GM13977 (cell line): ENCODE measurements around the gene PANK1.

Experiments used
- DNase-seq: peaks from one replicate; pipeline ENCODE4 v3.0.0; 2012; ENCODE audit warnings: low spot score
- CTCF ChIP-seq: IDR thresholded peaks from 2 replicates; pipeline ENCODE4 v1.5.1; 2012; ENCODE audit warnings: mild to moderate bottlenecking, control low read depth; ENCODE audit not compliant: insufficient read depth; ENCODE audit errors: extremely low read depth, missing control alignments
- in situ Hi-C: fragments of 300-500 bp; cut with MboI; formaldehyde crosslinking; loops from one replicate; pipeline ENCODE4 v1.12.0; 2022; ENCODE audit warnings: low sequenced_read_pairs, low pct_unique_long_range_greater_than_20kb, mixed read lengths, inconsistent platforms; ENCODE audit not compliant: unreplicated experiment

PANK1 gene

GRCh38 chr10:89649051-89649450 lies 4.0 kb upstream of the PANK1 start:
- in situ Hi-C loops, result no loop called here
- no peak for DNase-seq
- no peak for TF ChIP-seq CTCF

DNA sequence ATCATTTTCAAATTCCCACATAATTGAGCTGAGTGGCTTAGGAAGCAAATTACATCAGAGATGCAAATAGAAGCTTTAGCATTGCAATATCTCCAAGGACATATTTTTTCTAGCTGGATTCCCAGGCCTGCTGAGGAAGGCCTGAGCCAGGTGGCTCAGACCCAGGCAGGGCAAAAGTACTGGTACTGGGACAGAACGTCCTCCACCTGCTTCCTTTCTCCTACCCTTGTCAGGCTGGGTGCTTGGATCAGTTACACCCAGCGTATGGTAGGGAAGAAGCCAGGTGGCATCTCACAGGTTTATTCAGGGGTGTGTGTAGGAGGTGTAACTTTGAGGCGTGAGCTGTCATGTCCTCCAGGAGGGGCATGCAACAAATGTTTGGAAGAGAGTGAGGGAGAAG lies 3.0 kb upstream of the PANK1 start:
- TF ChIP-seq CTCF, result no peak
- DNase-seq, result no peak
- in situ Hi-C loops, result no loop called here

DNA sequence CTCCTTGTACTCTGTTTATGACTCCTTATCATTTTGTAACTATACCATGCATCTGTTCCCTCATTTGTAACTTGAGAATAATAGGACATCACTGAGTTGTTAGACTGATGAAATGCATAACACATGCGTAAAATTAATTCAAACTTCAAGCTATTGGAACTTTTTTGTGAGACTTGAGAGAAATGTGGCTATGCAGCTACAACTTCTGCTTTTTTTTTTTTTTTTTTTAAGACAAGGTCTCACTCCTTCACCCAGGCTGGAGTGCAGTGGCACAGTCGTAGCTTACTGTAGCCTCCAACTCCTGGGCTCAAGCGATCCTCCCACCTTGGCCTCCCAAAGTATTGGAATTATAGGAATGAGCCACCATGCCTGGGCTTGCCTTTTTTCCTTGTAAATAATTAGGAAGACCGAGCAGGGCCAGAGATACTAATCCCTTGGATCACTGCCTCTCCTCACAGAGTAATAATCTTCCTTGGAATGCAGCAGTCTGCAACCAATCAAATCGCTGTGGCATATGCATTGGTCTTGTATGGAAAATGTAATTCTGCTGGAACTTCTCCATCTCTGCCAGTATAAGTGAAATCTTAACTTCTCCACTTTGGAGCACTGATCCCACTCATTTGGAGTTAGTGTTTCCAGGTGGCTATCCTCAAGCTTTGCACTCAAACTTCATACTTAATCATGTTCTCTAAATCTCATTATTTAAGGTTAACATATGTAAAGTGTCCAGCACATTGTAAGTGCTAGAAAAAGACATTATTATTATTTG lies 2.0 kb upstream of the PANK1 start:
- no peak for TF ChIP-seq CTCF
- in situ Hi-C loops, result no loop called here
- no peak for DNase-seq

DNA sequence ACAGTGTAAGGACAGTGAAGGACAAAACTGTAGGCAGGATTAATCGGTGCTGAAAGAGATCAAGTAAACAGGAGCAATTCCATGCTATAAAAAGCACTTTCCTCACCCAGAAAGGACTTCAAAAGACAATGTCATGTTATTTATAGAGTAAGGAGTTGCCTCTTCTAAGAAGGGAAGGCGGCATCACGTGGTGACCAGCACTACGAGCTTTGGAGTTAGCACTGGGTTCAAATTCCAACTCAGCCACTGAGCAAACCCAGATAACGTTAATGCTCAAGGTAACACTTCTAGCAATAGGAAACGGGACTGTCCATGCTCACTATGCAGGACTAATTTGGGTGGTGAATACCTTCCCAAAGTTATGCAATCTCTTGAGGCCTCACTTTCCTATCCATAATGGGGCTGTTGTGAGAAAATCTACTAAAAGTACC lies 715 bp upstream of the PANK1 start:
- no peak for TF ChIP-seq CTCF
- in situ Hi-C loops, result no loop called here
- DNase-seq, result no peak

- in situ Hi-C loops, result no loop called here
- TF ChIP-seq CTCF, result no peak
Observed at GRCh38 chr10:89644691-89644966, 413 bp downstream of the PANK1 start.

GRCh38 chr10:89643812-89644690 lies 991 bp downstream of the PANK1 start:
- in situ Hi-C loops, result no loop called here
- TF ChIP-seq CTCF, result no peak
- DNase-seq, result peak; percentile 94

More at GRCh38 chr10:89644691-89644966, 413 bp downstream of the PANK1 start:
- no peak for DNase-seq
